Limb (tissue), 2 donors: ENCODE measurements around the gene FAM3A.

Experiments used
- DNase-seq, 2 donors: peaks; one replicate each; pipeline ENCODE4 v3.0.0-alpha.2; 2016; ENCODE audit errors: extremely low spot score in 2 of 2

Gene FAM3A

GRCh38 chrX:154481911-154482601, 34.0 kb downstream of the FAM3A start:
- no peak for DNase-seq

- DNase-seq: no peak
Measured at GRCh38 chrX:154481195-154481594, 34.8 kb downstream of the FAM3A start.

- peak; percentile 82 to 95 for DNase-seq
Measured at GRCh38 chrX:154478728-154479622, 37.1 kb downstream of the FAM3A start, which contains the start of gene LAGE3. Gene LAGE3, minus strand, starts transcription at chrX:154479281. Its CDS starts 366 bp downstream, at chrX:154478915.

- no peak for DNase-seq
Measured at GRCh38 chrX:154477891-154478477, 38.0 kb downstream of the FAM3A start.

GRCh38 chrX:154476821-154477220, 39.2 kb downstream of the FAM3A start:
- no peak for DNase-seq

- DNase-seq: no peak
Measured at GRCh38 chrX:154473683-154474082, 42.3 kb downstream of the FAM3A start.

GRCh38 chrX:154472685-154473632, 43.1 kb downstream of the FAM3A start:
- no peak for DNase-seq

GRCh38 chrX:154471839-154472684, 44.0 kb downstream of the FAM3A start:
- no peak for DNase-seq

- no peak for DNase-seq
Measured at GRCh38 chrX:154470914-154471568, 45.0 kb downstream of the FAM3A start.

- DNase-seq: no peak
Measured at GRCh38 chrX:154470434-154470833, 45.6 kb downstream of the FAM3A start.

GRCh38 chrX:154469880-154470279, 46.2 kb downstream of the FAM3A start:
- no peak for DNase-seq

GRCh38 chrX:154469114-154469513, 46.9 kb downstream of the FAM3A start:
- DNase-seq: no peak

GRCh38 chrX:154468217-154468616, 47.8 kb downstream of the FAM3A start:
- DNase-seq: no peak

- DNase-seq: no peak
Measured at GRCh38 chrX:154467556-154467955, 48.5 kb downstream of the FAM3A start.

- no peak for DNase-seq
Measured at GRCh38 chrX:154466907-154467306, 49.1 kb downstream of the FAM3A start.

GRCh38 chrX:154466036-154466435, 50.0 kb downstream of the FAM3A start:
- DNase-seq: no peak

GRCh38 chrX:154465601-154466000, 50.4 kb downstream of the FAM3A start:
- DNase-seq: no peak

- no peak for DNase-seq
Measured at GRCh38 chrX:154464806-154465365, 51.1 kb downstream of the FAM3A start.

GRCh38 chrX:154463611-154464220, 52.3 kb downstream of the FAM3A start:
- DNase-seq: no peak
